ENCODE measurements around the gene MTCL1.

Gene MTCL1

DNA sequence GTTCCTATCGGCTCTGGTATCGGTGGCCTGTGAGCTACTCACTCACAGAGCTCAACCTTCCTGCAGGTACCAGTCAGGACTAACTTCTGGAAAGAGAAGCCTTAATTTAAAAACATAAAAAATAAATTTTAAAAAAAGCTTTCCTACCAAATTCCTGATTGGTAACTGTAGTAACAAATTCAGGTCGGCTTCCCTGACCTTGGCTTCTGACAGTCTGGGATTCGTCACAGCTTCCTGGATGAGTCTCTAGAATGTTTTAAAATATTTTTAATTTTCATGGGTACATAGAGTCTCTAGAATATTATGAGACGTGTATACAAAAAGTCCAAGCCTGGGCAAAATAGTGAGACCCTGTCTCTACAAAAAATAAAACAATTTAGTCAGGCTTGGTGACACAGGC lies 45.0 kb upstream of the MTCL1 start:
- no peak for DNase-seq (ENCODE audit: insufficient read length, low spot score)
- no peak for FAIRE-seq
- TF ChIP-seq, protein P1, sequence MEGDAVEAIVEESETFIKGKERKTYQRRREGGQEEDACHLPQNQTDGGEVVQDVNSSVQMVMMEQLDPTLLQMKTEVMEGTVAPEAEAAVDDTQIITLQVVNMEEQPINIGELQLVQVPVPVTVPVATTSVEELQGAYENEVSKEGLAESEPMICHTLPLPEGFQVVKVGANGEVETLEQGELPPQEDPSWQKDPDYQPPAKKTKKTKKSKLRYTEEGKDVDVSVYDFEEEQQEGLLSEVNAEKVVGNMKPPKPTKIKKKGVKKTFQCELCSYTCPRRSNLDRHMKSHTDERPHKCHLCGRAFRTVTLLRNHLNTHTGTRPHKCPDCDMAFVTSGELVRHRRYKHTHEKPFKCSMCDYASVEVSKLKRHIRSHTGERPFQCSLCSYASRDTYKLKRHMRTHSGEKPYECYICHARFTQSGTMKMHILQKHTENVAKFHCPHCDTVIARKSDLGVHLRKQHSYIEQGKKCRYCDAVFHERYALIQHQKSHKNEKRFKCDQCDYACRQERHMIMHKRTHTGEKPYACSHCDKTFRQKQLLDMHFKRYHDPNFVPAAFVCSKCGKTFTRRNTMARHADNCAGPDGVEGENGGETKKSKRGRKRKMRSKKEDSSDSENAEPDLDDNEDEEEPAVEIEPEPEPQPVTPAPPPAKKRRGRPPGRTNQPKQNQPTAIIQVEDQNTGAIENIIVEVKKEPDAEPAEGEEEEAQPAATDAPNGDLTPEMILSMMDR (IDR thresholded peaks at IDR 0.05; ENCODE audit: insufficient read depth, missing control alignments), result no peak

DNA sequence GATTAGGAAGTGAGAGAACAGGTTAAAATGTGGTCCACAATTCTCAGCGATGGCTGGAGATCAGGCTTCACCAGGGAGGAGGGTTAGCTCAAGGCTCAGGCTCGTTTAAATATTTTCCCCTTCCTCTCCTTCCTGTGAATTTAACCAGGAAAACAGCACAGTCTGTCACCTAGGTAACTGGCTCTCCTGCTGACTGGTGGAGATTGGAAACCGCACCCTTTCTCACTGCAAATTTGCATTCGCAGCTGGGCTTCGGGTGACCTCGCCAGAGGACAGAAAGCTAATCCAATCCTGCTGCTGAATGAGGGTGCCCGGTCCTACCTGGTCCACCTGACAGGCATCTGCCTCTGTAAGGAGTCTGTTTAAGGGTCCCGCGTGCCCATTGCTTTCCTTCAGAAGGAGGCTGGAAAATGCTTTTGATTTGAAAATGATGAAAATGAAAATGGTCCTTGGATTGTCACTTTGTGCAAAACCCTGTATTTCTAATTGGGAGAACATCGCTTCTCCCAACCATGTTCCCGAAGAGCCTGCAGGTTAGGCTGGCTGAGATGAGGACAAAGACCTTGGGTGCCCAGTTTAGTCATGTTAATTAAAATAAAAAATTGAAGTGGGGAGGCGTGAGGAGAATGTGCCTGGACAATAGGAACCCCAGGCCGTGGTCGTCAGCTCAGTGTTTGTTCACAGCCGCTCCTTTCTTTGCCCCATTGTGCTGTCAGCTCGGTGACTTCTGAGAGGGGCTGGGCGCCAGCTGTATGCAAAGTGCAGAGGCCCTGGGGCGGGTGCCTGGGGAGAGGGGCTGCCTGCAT lies 43.4 kb upstream of the MTCL1 start:
- TF ChIP-seq, protein P1 (IDR thresholded peaks at IDR 0.05; ENCODE audit: insufficient read depth, missing control alignments), result no peak
- DNase-seq (ENCODE audit: insufficient read length, low spot score) (no peak), FAIRE-seq (no peak)

DNA sequence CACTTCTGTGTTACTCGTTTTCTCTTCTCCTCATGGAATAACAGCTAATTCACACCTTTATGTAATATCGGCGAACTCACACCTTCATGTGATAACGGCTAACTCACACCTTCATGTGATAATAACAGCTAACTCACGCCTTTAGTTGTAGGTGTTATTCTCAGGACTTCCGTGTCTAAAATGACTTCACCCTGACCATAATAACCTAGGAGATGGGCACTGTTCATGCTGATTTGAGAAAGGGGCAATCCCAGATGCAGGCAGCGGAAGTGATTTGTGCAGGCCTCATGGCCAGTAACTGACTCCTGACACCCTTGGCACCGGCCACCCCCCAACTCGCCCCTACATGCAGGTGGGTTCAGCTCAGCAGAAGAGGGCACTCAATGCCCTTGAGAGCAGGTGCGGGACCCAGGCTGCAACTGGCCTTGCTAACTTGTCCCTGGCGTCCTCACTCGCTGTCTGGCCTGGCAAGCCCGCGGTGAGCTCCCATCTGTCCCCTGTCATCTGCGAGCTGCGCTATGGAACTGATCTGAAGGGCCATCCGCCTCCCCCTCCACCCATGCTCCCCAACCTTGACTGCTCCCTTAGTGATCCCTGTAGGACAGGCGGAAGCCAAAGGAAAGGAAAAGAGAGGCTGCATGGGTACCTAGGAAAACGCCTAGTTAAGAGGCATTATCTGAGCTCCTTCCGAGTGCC lies 42.6 kb upstream of the MTCL1 start:
- TF ChIP-seq, protein P1 (IDR thresholded peaks at IDR 0.05; ENCODE audit: insufficient read depth, missing control alignments), result no peak
- FAIRE-seq (no peak), DNase-seq (ENCODE audit: insufficient read length, low spot score) (no peak)

DNA sequence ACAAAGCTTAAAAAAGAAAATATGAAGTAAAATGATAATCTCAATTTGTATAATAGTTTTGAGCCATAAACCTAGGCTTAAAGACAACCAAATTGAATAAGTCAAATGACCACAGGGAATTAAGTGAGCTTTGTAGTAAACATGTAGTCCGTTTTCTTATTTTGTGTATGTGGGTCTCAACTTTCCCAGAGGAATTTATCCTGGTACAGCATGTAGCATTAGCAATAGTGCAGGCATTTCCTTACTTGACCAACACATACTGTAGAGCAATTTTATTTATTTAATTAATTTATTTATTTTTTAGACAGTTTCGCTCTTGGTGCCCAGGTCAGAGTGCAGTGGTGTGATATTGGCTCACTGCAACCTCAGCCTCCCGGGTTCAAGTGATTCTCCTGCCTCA lies 37.5 kb upstream of the MTCL1 start:
- TF ChIP-seq, protein P1 (IDR thresholded peaks at IDR 0.05; ENCODE audit: insufficient read depth, missing control alignments), result no peak
- no peak for DNase-seq (ENCODE audit: insufficient read length, low spot score)
- no peak for FAIRE-seq

DNA sequence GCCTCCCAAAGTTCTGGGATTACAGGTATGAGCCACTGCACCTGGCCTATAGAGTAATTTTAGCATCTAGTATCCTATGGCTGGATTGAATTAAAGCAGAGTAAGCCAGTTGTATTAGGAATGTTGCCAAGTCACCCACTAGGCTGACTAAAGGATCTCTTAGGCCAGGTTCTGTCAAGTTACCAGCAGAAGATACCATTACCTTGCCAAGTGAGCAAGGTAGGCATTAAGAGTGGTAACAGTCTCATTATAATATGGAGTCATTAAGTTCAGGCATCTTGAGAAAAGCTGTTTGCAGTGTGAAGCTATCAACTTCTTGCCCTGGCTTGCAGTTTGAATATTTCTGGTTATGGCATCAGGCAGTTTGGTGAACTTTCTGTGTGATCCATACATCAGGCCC lies 37.0 kb upstream of the MTCL1 start:
- FAIRE-seq (no peak), DNase-seq (ENCODE audit: insufficient read length, low spot score) (no peak)
- TF ChIP-seq, protein P1 (IDR thresholded peaks at IDR 0.05; ENCODE audit: insufficient read depth, missing control alignments), result no peak

DNA sequence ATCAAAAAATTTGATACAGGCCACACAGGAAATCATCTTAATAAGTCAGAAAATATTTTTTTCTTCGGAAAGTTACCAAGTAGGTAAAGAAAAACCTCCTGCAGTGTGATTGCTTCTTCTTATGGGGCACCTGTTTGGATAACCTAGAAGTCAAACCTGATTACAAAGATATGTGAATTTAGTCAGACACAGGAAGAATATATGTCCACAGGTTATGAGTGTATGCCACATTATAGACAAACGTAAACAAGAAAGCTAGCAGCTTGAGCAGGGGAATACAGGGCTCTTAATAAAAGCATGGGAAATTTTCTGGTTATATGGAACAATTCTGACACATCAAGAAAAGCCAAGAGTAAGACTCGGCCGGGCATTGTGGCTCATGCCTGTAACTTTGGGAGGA lies 35.8 kb upstream of the MTCL1 start:
- no peak for FAIRE-seq
- no peak for DNase-seq (ENCODE audit: insufficient read length, low spot score)
- TF ChIP-seq, protein P1 (IDR thresholded peaks at IDR 0.05; ENCODE audit: insufficient read depth, missing control alignments), result no peak
